ENCODE data around the gene FAM117A.

FAM117A gene

GRCh38 chr17:49764559-49765180 lies 739 bp upstream of the FAM117A start:
- POLR2A ChIA-PET = interaction anchor here (0.6 to 3.5 kb wide), 43 partner anchors 9 to 722 kb away, joined by 3 to 68 read pairs (median 6); partner anchors contain the start of genes KAT7, NXPH3, PHB1 and SLC35B1
- 0 out of 2 replicates have a peak, but pooled peaks have one; percentile 9 for TF ChIP-seq ZNF398 (tag by site-specific recombination; IDR thresholded peaks at IDR 0.05)
- no peak for TF ChIP-seq SP7 (tag by site-specific recombination; IDR thresholded peaks at IDR 0.05)
- 0 out of 2 replicates have a peak, but pooled peaks have one; percentile 31 for TF ChIP-seq ZNF335 (tag by site-specific recombination; conservative IDR thresholded peaks at IDR 0.05)
- TF ChIP-seq SETDB1 (IDR thresholded peaks at IDR 0.05; ENCODE audit: insufficient read length, low read length) = no peak
- 0 out of 2 replicates have a peak, but pooled peaks have one; percentile 20 for TF ChIP-seq ZBTB17 (tag by site-specific recombination; IDR thresholded peaks at IDR 0.05)
- TF ChIP-seq ZNF501 (tag by site-specific recombination; IDR thresholded peaks at IDR 0.05) = no peak
- Histone ChIP-seq H3K9me3 (ENCODE audit: control insufficient read depth, insufficient read depth, low read depth, low read length) (no peaks in the 10 kb centered on the region), H3K36me3 (ENCODE audit: control insufficient read depth in 2 of 2, insufficient read depth in 1 of 2, low read length in 2 of 2) (no peaks in the 10 kb centered on the region), H3K4me1 (ENCODE audit: control insufficient read depth, insufficient read depth, low read length) (peaks cover 9% of the 10 kb centered on the region; the same call in 1 of the 2 replicates), H3K4me3 (ENCODE audit: low read depth, low read length) (peak overlapping the region; percentile 7), H3K27ac (ENCODE audit: extremely low read depth, low read depth, low read length) (no peak overlapping the region)
- CTCF ChIA-PET = interaction anchor here (0.6 to 1.2 kb wide), 8 partner anchors 12 to 350 kb away, joined by 3 to 4 read pairs (median 3); partner anchors contain the start of gene PHB1

GRCh38 chr17:49762151-49762941 lies 1.6 kb downstream of the FAM117A start:
- ChIA-PET CTCF (interaction anchor here (0.6 to 1.2 kb wide), 8 partner anchors 12 to 535 kb away, joined by 3 to 4 read pairs (median 3); no protein-coding TSS in a partner anchor), POLR2A (interaction anchor here (0.6 to 3.5 kb wide), 7 partner anchors 9 to 1486 kb away, joined by 3 to 67 read pairs (median 27); partner anchors contain the start of gene SLC35B1)
- 0 out of 2 replicates have a peak, but pooled peaks have one; percentile 8 for TF ChIP-seq PRDM1 (tag by site-specific recombination; IDR thresholded peaks at IDR 0.05)
- TF ChIP-seq ZNF670 (tag by site-specific recombination; IDR thresholded peaks at IDR 0.05; ENCODE audit: low read depth) = no peak
- no peak overlapping the region for H3K27ac ChIP-seq (ENCODE audit: extremely low read depth, low read depth, low read length)
- peaks cover 9% of the 10 kb centered on the region; the same call in 1 of the 2 replicates for H3K4me1 ChIP-seq (ENCODE audit: control insufficient read depth, insufficient read depth, low read length)
- H3K4me3 ChIP-seq (ENCODE audit: low read depth, low read length) = no peak overlapping the region
- peaks cover 0 to 3% of the 10 kb centered on the region in 2 experiments; a peak in 1 of 3 replicates for H3K36me3 ChIP-seq (ENCODE audit: control insufficient read depth in 2 of 2, insufficient read depth in 1 of 2, low read length in 2 of 2)
- H3K9me3 ChIP-seq (ENCODE audit: control insufficient read depth, insufficient read depth, low read depth, low read length) = no peaks in the 10 kb centered on the region

GRCh38 chr17:49760932-49761558 lies 2.9 kb downstream of the FAM117A start:
- H3K4me3 ChIP-seq (ENCODE audit: low read depth, low read length) = no peak overlapping the region
- CTCF ChIA-PET = interaction anchor here (1.1 to 2.7 kb wide), 2 partner anchors 10 to 53 kb away, joined by 3 to 11 read pairs; partner anchors contain the start of gene SLC35B1
- no peak overlapping the region for H3K27ac ChIP-seq (ENCODE audit: extremely low read depth, low read depth, low read length)
- peaks cover 9% of the 10 kb centered on the region; the same call in 1 of the 2 replicates for H3K4me1 ChIP-seq (ENCODE audit: control insufficient read depth, insufficient read depth, low read length)
- H3K9me3 ChIP-seq (ENCODE audit: control insufficient read depth, insufficient read depth, low read depth, low read length) = no peaks in the 10 kb centered on the region
- POLR2A ChIA-PET = interaction anchor here (2.2 to 3.5 kb wide), 2 partner anchors 13 to 52 kb away, joined by 6 to 67 read pairs; partner anchors contain the start of gene SLC35B1
- peaks cover 0 to 3% of the 10 kb centered on the region in 2 experiments; a peak in 1 of 3 replicates for H3K36me3 ChIP-seq (ENCODE audit: control insufficient read depth in 2 of 2, insufficient read depth in 1 of 2, low read length in 2 of 2)
- TF ChIP-seq ZNF785 (tag by site-specific recombination; IDR thresholded peaks at IDR 0.05) (no peak), REPIN1 (tag by site-specific recombination; IDR thresholded peaks at IDR 0.05; ENCODE audit: low read depth) (no peak), ZBTB48 (tag by site-specific recombination; IDR thresholded peaks at IDR 0.05) (no peak), ZBTB26 (tag by site-specific recombination; optimal IDR thresholded peaks at IDR 0.05) (no peak), ZSCAN30 (tag by site-specific recombination; IDR thresholded peaks at IDR 0.05) (no peak), KLF17 (tag by site-specific recombination; IDR thresholded peaks at IDR 0.05) (no peak), GLIS2 (tag by site-specific recombination; IDR thresholded peaks at IDR 0.05) (no peak), ZNF174 (tag by site-specific recombination; IDR thresholded peaks at IDR 0.05) (no peak), ZNF830 (tag by site-specific recombination; IDR thresholded peaks at IDR 0.05; ENCODE audit: low read depth) (no peak), GLI2 (tag by site-specific recombination; IDR thresholded peaks at IDR 0.05; ENCODE audit: borderline replicate concordance, low read depth) (no peak)
